RWPE2 (cell line): ENCODE data around the gene HRCT1.

Experiments used
- ATAC-seq: fragments of 200-7000 bp; cut with Tn5 transposase; 3 replicates; pipeline ENCODE4 v1.9.1; 2021; ENCODE audit warnings: low read depth
- DNase-seq: peaks from one replicate; pipeline ENCODE4 v3.0.0-alpha.2; 2020; ENCODE audit warnings: low spot score
- H3K27ac ChIP-seq: fragments of 450-650 bp; 2 replicates; pipeline ENCODE4 v1.5.1; 2017; ENCODE audit warnings: mild to moderate bottlenecking; ENCODE audit not compliant: poor library complexity, severe bottlenecking
- H3K27me3 ChIP-seq: fragments of 250-450 bp; sonication (Bioruptor Pico); 2 replicates; pipeline ENCODE4 v1.5.1; 2021; ENCODE audit warnings: mild to moderate bottlenecking, moderate library complexity; ENCODE audit not compliant: insufficient read depth, poor library complexity, severe bottlenecking
- H3K36me3 ChIP-seq: fragments of 250-450 bp; sonication (Bioruptor Pico); 2 replicates; pipeline ENCODE4 v1.5.1; 2020; ENCODE audit warnings: low read depth, mild to moderate bottlenecking, moderate library complexity
- H3K4me1 ChIP-seq: fragments of 250-450 bp; sonication (Bioruptor Pico); 2 replicates; pipeline ENCODE4 v1.5.1; 2021; ENCODE audit warnings: mild to moderate bottlenecking, moderate library complexity; ENCODE audit not compliant: insufficient read depth, poor library complexity, severe bottlenecking
- H3K4me3 ChIP-seq: fragments of 250-450 bp; sonication (Bioruptor Pico); 2 replicates; pipeline ENCODE4 v1.5.1; 2021; ENCODE audit warnings: mild to moderate bottlenecking, moderate library complexity; ENCODE audit not compliant: severe bottlenecking
- H3K9me3 ChIP-seq: fragments of 250-450 bp; sonication (Bioruptor Pico); 2 replicates; pipeline ENCODE4 v1.5.1; 2021; ENCODE audit warnings: mild to moderate bottlenecking, moderate library complexity; ENCODE audit not compliant: severe bottlenecking
- CTCF ChIP-seq: fragments of 450-650 bp; IDR thresholded peaks from one replicate; pipeline ENCODE4 v1.5.1; 2017; ENCODE audit warnings: mild to moderate bottlenecking, moderate library complexity; ENCODE audit not compliant: poor library complexity, severe bottlenecking

Gene HRCT1

GRCh38 chr9:35938474-35939356 is 32.7 kb downstream of the HRCT1 start:
- ATAC-seq: no peak
- TF ChIP-seq CTCF: no peak
- H3K27ac ChIP-seq: no peak overlapping the region
- H3K4me3 ChIP-seq: no peak overlapping the region
- H3K36me3 ChIP-seq: no peaks in the 10 kb centered on the region
- no peaks in the 10 kb centered on the region for H3K27me3 ChIP-seq
- no peaks in the 10 kb centered on the region for H3K9me3 ChIP-seq
- no peak for DNase-seq
- H3K4me1 ChIP-seq: no peaks in the 10 kb centered on the region

GRCh38 chr9:35939679-35940250 is 33.8 kb downstream of the HRCT1 start:
- Histone ChIP-seq H3K27me3 (no peaks in the 10 kb centered on the region), H3K4me1 (no peaks in the 10 kb centered on the region), H3K9me3 (no peaks in the 10 kb centered on the region), H3K4me3 (no peak overlapping the region), H3K36me3 (no peaks in the 10 kb centered on the region), H3K27ac (no peak overlapping the region)
- no peak for TF ChIP-seq CTCF
- no peak for DNase-seq
- ATAC-seq: no peak

- no peaks in the 10 kb centered on the region for H3K36me3 ChIP-seq
- no peaks in the 10 kb centered on the region for H3K27me3 ChIP-seq
- no peaks in the 10 kb centered on the region for H3K4me1 ChIP-seq
- H3K27ac ChIP-seq: no peak overlapping the region
- ATAC-seq (no peak), DNase-seq (no peak)
- H3K4me3 ChIP-seq: no peak overlapping the region
- TF ChIP-seq CTCF: no peak
- H3K9me3 ChIP-seq: no peaks in the 10 kb centered on the region
These were observed 34.7 kb downstream of the HRCT1 start for GRCh38 chr9:35940458-35941407.

GRCh38 chr9:35942286-35942685 is 36.3 kb downstream of the HRCT1 start:
- TF ChIP-seq CTCF: no peak
- Histone ChIP-seq H3K27ac (no peak overlapping the region), H3K36me3 (no peaks in the 10 kb centered on the region), H3K27me3 (no peaks in the 10 kb centered on the region), H3K4me3 (no peak overlapping the region), H3K4me1 (peaks cover 3% of the 10 kb centered on the region), H3K9me3 (no peaks in the 10 kb centered on the region)
- no peak for DNase-seq
- ATAC-seq: no peak
